Adrenal gland (tissue), 5 donors: ENCODE results near the gene RAB26.

Experiments used
- POLR2A ChIP-seq, 2 donors: fragments of 450-650 bp; IDR thresholded peaks; one replicate each; pipeline ENCODE4 v1.6.1; 2017; ENCODE audit warnings: antibody characterized with exemption in 2 of 2, mild to moderate bottlenecking in 2 of 2, moderate library complexity in 1 of 2
- TF ChIP-seq, protein P1 (sequence below), 6 experiments: fragments of 450-650 bp in 4 of 6; fragments of 200-600 bp in 2 of 6; sonication (generic) in 1 of 6; IDR thresholded peaks; 1 replicate in 5 of 6; 2 replicates in 1 of 6; pipeline versions ENCODE4 v1.5.1 to v1.8.0; 2016 to 2021; ENCODE audit warnings: antibody characterized with exemption in 6 of 6, mild to moderate bottlenecking in 2 of 6, moderate library complexity in 1 of 6
- donor health status: DM: no; HTN: no; CAD: no.

DNA sequence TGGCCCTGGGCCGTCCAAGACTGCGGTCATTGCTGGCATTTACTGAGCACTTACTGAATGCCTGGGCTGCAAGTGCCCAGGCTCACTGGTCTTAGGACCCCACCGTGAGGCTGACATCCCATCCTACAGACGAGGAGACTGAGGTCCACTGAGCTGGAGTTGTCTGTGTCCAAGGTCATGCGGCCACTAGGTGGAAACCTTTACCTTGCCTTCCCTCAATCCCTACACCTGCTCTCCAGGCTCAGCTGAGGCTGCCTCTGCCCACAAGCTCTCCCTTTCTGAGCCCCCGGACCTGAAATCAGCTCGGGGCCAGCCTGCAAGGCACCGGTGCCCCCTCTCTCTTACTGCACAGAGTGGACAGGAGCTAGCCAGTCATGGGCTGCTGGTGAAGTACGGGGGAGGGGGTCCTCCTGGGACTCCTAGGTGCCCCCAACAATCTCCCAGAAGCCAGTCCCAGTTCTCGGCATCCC, 46.5 kb downstream of the RAB26 start:
- TF ChIP-seq, protein P1, sequence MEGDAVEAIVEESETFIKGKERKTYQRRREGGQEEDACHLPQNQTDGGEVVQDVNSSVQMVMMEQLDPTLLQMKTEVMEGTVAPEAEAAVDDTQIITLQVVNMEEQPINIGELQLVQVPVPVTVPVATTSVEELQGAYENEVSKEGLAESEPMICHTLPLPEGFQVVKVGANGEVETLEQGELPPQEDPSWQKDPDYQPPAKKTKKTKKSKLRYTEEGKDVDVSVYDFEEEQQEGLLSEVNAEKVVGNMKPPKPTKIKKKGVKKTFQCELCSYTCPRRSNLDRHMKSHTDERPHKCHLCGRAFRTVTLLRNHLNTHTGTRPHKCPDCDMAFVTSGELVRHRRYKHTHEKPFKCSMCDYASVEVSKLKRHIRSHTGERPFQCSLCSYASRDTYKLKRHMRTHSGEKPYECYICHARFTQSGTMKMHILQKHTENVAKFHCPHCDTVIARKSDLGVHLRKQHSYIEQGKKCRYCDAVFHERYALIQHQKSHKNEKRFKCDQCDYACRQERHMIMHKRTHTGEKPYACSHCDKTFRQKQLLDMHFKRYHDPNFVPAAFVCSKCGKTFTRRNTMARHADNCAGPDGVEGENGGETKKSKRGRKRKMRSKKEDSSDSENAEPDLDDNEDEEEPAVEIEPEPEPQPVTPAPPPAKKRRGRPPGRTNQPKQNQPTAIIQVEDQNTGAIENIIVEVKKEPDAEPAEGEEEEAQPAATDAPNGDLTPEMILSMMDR (IDR thresholded peaks at IDR 0.05), result peak in 4 of 6 experiments; percentile 9 to 42 (median 24)
- no peak for TF ChIP-seq POLR2A (IDR thresholded peaks at IDR 0.05)
